ENCODE measurements around the gene HCCS. TPM values are rescaled to one million over a fixed set of nuclear protein-coding genes. Genes with fewer than 3 reads are reported as not detected.

The HCCS gene
- total and polyA plus RNA-seq, 2 of the 13 experiments (the other 11 are each of a cell fraction or from before 2014, with no cell fraction given), result 15.4 to 16.7 TPM

DNA sequence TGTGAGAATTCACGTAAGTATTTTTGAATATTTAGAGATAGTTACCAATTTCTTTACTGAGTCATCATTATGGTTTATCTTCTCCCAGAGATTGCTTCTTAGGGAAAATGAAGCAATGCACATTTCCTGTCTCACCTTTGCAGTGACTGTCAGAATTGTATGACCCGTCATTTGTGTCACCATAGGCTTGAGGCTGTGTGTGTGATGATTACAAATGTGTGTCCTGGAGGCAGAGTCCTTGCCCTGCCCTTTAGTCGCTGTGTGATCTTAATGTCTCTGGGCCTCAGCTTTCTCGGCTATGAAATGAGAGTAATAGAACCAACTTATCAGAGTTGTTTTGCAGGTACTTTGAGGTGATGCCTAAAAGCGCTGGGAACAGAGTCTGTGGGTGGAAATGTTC lies 13.9 kb downstream of the HCCS start:
- no peaks in the 10 kb centered on the region for H3K4me1 ChIP-seq (ENCODE audit: insufficient read depth, low read length)
- in situ Hi-C loops (cut with HindIII; ENCODE audit: extremely low pct_ligation_motif_present, low pct_unique_long_range_greater_than_20kb) (loop anchor here (25.0 kb wide), 1 partner anchor 637 kb away; the partner anchor contains the start of gene MSL3), intact Hi-C loops (cut with micrococcal nuclease; ENCODE audit: unreplicated experiment) (no loop called here)
- H2AFZ ChIP-seq (ENCODE audit: low read length), result no peak overlapping the region
- BruUV-seq (replicated peaks), result no TSS peak
- CTCF ChIA-PET (ENCODE audit: low intra/inter-chr PET ratio, low total read pairs), result no interaction called here
- peaks cover 3 to 18% of the 10 kb centered on the region in 2 experiments; a peak in 3 of 5 replicates for H3K36me3 ChIP-seq (replicated peaks in 1 of 2; ENCODE audit: control insufficient read depth in 1 of 2, insufficient read depth in 2 of 2, low read length in 2 of 2)
- no peaks in the 10 kb centered on the region for H3K27me3 ChIP-seq (ENCODE audit: control insufficient read depth in 1 of 2, insufficient read depth in 2 of 2, low read length in 2 of 2)
- 95% methylated on average over 4 of the region's 5 CpGs for WGBS (ENCODE audit: low lambda C conversion rate)
- FAIRE-seq (no peak), ATAC-seq (no peak), DNase-seq (ENCODE audit: low spot score) (no peak)
- no peak overlapping the region for H3K4me2 ChIP-seq (ENCODE audit: low read depth, low read length)
- no peak for TF ChIP-seq PREB (CRISPR knock-in tag; IDR thresholded peaks at IDR 0.05)
- POLR2A ChIA-PET, result no interaction called here
- no peaks in the 10 kb centered on the region for H4K20me1 ChIP-seq (ENCODE audit: insufficient read depth, low read length)
- H3K27ac ChIP-seq (ENCODE audit: extremely low read length, insufficient read depth, low read length), result no peak overlapping the region
- H3K79me2 ChIP-seq (ENCODE audit: insufficient read depth, low read length), result no peaks in the 10 kb centered on the region
- H3K9me3 ChIP-seq (ENCODE audit: low read length), result no peaks in the 10 kb centered on the region
- no peak overlapping the region for H3K9ac ChIP-seq (ENCODE audit: insufficient read depth, low read depth, low read length)
- H3K4me3 ChIP-seq (replicated peaks in 1 of 3; ENCODE audit: insufficient read depth in 1 of 3, low read depth in 2 of 3, low read length in 3 of 3), result no peak overlapping the region

GRCh38 chrX:11129534-11130105 lies 18.5 kb downstream of the HCCS start:
- H2AFZ ChIP-seq (ENCODE audit: low read length), result no peak overlapping the region
- no peaks in the 10 kb centered on the region for H3K4me1 ChIP-seq (ENCODE audit: insufficient read depth, low read length)
- in situ Hi-C loops (cut with HindIII; ENCODE audit: extremely low pct_ligation_motif_present, low pct_unique_long_range_greater_than_20kb) (loop anchor here (5.0 to 25.0 kb wide), 2 partner anchors 633 to 937 kb away; partner anchors contain the start of gene MSL3), intact Hi-C loops (cut with micrococcal nuclease; ENCODE audit: unreplicated experiment) (no loop called here)
- 86% methylated on average over 2 of the region's 5 CpGs for WGBS (ENCODE audit: low lambda C conversion rate)
- H3K9me3 ChIP-seq (ENCODE audit: low read length), result no peaks in the 10 kb centered on the region
- ChIA-PET POLR2A (no interaction called here), CTCF (ENCODE audit: low intra/inter-chr PET ratio, low total read pairs) (no interaction called here)
- ATAC-seq (no peak), FAIRE-seq (no peak), DNase-seq (ENCODE audit: low spot score) (no peak)
- H3K4me3 ChIP-seq (replicated peaks in 1 of 3; ENCODE audit: insufficient read depth in 1 of 3, low read depth in 2 of 3, low read length in 3 of 3), result no peak overlapping the region
- no peaks in the 10 kb centered on the region for H3K79me2 ChIP-seq (ENCODE audit: insufficient read depth, low read length)
- no TSS peak for BruUV-seq (replicated peaks)
- no peaks in the 10 kb centered on the region for H3K36me3 ChIP-seq (replicated peaks in 1 of 2; ENCODE audit: control insufficient read depth in 1 of 2, insufficient read depth in 2 of 2, low read length in 2 of 2)
- no peak for TF ChIP-seq TOPORS (CRISPR knock-in tag; IDR thresholded peaks at IDR 0.05)
- TF ChIP-seq ZNF431 (CRISPR knock-in tag; IDR thresholded peaks at IDR 0.05; ENCODE audit: borderline replicate concordance, low read depth), result no peak
- no peak for TF ChIP-seq ZNF569 (CRISPR knock-in tag; IDR thresholded peaks at IDR 0.05; ENCODE audit: borderline replicate concordance)
- no peak for TF ChIP-seq PHB2 (IDR thresholded peaks at IDR 0.05; ENCODE audit: partially characterized antibody)
- no peak for TF ChIP-seq ZFP37 (CRISPR knock-in tag; IDR thresholded peaks at IDR 0.05; ENCODE audit: borderline replicate concordance)
- no peak for TF ChIP-seq ATM (IDR thresholded peaks at IDR 0.05; ENCODE audit: borderline replicate concordance)
- TF ChIP-seq YEATS2 (CRISPR knock-in tag; IDR thresholded peaks at IDR 0.05; ENCODE audit: borderline replicate concordance), result no peak
- TF ChIP-seq ZFP90 (CRISPR knock-in tag; IDR thresholded peaks at IDR 0.05; ENCODE audit: borderline replicate concordance), result no peak
- no peak for TF ChIP-seq ZNF296 (CRISPR knock-in tag; conservative IDR thresholded peaks at IDR 0.05)
- no peak for TF ChIP-seq KDM1A (CRISPR knock-in tag; IDR thresholded peaks at IDR 0.05)
- TF ChIP-seq, protein P1, sequence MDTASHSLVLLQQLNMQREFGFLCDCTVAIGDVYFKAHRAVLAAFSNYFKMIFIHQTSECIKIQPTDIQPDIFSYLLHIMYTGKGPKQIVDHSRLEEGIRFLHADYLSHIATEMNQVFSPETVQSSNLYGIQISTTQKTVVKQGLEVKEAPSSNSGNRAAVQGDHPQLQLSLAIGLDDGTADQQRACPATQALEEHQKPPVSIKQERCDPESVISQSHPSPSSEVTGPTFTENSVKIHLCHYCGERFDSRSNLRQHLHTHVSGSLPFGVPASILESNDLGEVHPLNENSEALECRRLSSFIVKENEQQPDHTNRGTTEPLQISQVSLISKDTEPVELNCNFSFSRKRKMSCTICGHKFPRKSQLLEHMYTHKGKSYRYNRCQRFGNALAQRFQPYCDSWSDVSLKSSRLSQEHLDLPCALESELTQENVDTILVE (CRISPR knock-in tag; IDR thresholded peaks at IDR 0.05), result no peak
- no peaks in the 10 kb centered on the region for H4K20me1 ChIP-seq (ENCODE audit: insufficient read depth, low read length)
- H3K4me2 ChIP-seq (ENCODE audit: low read depth, low read length), result no peak overlapping the region
- no peak overlapping the region for H3K27ac ChIP-seq (ENCODE audit: extremely low read length, insufficient read depth, low read length)
- no peaks in the 10 kb centered on the region for H3K27me3 ChIP-seq (ENCODE audit: control insufficient read depth in 1 of 2, insufficient read depth in 2 of 2, low read length in 2 of 2)
- no peak overlapping the region for H3K9ac ChIP-seq (ENCODE audit: insufficient read depth, low read depth, low read length)

All from HepG2 (cell line).